Esophagus squamous epithelium (tissue), 5 donors: Measurements from ENCODE around the gene IER2. TPM values are rescaled to one million over a fixed set of nuclear protein-coding genes. Genes with fewer than 3 reads are reported as not detected.

ENCODE experiments used
- DNase-seq: peaks from one replicate; lab custom pipeline; 2025; lab: John Stamatoyannopoulos, UW
- H3K27ac ChIP-seq, 4 donors: fragments of 200-600 bp; sonication (generic); one replicate each; pipeline ENCODE4 v1.5.1; 2016 to 2019; ENCODE audit warnings: mild to moderate bottlenecking in 1 of 4
- H3K27me3 ChIP-seq, 4 donors: fragments of 200-600 bp; sonication (generic); 1 replicate in 3 of 4; 2 replicates in 1 of 4; pipeline versions ENCODE4 v1.5.1 to v1.6.0; 2017 to 2021; ENCODE audit warnings: antibody characterized with exemption in 1 of 4
- H3K36me3 ChIP-seq, 3 donors: fragments of 200-600 bp; sonication (generic); one replicate each; pipeline ENCODE4 v1.5.1; 2016 to 2019
- H3K4me1 ChIP-seq, 3 donors: fragments of 200-600 bp; sonication (generic); one replicate each; pipeline ENCODE4 v1.5.1; 2017 to 2019
- H3K4me3 ChIP-seq, 4 donors: fragments of 200-600 bp; sonication (generic); 1 replicate in 3 of 4; 2 replicates in 1 of 4; pipeline ENCODE4 v1.5.1; 2016 to 2019; ENCODE audit warnings: mild to moderate bottlenecking in 2 of 4, moderate library complexity in 1 of 4
- H3K9me3 ChIP-seq, 3 donors: fragments of 200-600 bp; sonication (generic); one replicate each; pipeline ENCODE4 v1.5.1; 2016 to 2019
- POLR2A ChIP-seq, 4 donors: fragments of 450-650 bp; IDR thresholded peaks; one replicate each; pipeline ENCODE4 v1.6.1; 2017; ENCODE audit warnings: antibody characterized with exemption in 4 of 4, mild to moderate bottlenecking in 4 of 4, moderate library complexity in 3 of 4
- WGBS, 2 donors: methylation state at CpG; one replicate each; pipeline ENCODE4 v1.1.5; 2018; 5-methylcytosine and 5-hydroxymethylcytosine counted together
- intact Hi-C: fragments of 100-400 bp; cut with DNase I; formaldehyde crosslinking; loops from one replicate; pipeline ENCODE4 v1.15.0; 2022
- total RNA-seq, 4 donors: library from RNA; depleted of rRNA; stranded (reverse); fragments of >200 nt; gene quantifications; one replicate each; pipeline ENCODE4 v1.1.0, GENCODE V29; 2016
- TF ChIP-seq, protein P1 (sequence below), 6 experiments: fragments of 450-650 bp in 4 of 6; fragments of 200-600 bp in 2 of 6; sonication (generic) in 2 of 6; IDR thresholded peaks; one replicate each; pipeline ENCODE4 v1.5.1; 2016 to 2019; ENCODE audit warnings: antibody characterized with exemption in 6 of 6, mild to moderate bottlenecking in 4 of 6, moderate library complexity in 4 of 6
- donor health status: DM: yes; HTN: yes; CAD: no.

IER2 gene
- total RNA-seq, 4 donors from 2014 or later, result 46.5 to 118 (median 76.9) TPM

DNA sequence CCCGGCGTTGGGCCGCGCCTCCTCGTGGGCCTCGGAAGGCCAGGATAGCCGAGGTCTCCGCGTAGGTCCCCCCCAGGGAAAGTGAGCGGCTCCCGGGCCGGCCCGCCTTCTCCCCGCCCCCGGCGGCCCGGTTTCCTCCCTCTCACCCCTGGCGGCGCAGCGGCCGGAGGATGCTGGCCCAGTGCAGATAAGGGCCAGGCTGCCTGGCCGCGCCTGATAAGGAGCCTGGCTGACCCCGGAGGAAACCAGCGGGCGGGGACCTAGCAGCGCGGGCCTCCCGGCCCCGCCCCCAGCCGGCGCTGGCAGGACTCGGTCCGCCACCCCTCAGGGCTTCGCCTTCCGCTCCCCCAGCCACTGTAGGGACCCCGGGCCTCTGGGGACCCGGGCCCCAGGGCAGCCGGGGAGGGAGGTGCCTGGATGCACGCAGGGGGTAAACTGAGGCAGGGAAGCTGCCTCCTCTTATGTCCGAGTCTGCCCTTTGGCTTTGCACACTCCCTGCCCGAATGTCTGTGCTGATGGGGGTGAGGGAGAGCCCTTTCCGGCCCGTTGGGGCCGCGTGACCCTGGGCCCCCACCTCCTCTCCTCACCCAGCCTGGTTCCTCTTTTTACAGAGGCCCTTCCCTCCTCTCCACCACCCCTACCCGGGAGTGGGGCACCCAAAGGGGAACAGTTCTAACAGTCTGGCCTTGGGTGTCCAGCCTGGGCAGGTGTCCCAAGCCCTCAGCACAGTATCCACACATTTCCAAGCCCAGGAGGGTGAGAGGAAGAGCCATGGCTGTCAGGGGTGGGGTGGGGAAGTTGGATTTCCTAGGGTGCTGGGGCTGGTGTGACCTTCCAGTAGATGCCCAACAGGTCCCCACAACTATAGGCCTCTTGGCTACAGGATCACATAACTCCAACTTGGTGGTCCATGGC is 47.3 kb upstream of the IER2 start, which contains the start of gene LYL1:
TSS of gene LYL1 (minus strand) at position 193 of the 915 bp plus-strand sequence. CDS start 1,687 bp downstream, outside the sequence.
- DNase-seq, result no peak

GRCh38 chr19:13103581-13104359 is 46.4 kb upstream of the IER2 start:
- TF ChIP-seq, protein P1, sequence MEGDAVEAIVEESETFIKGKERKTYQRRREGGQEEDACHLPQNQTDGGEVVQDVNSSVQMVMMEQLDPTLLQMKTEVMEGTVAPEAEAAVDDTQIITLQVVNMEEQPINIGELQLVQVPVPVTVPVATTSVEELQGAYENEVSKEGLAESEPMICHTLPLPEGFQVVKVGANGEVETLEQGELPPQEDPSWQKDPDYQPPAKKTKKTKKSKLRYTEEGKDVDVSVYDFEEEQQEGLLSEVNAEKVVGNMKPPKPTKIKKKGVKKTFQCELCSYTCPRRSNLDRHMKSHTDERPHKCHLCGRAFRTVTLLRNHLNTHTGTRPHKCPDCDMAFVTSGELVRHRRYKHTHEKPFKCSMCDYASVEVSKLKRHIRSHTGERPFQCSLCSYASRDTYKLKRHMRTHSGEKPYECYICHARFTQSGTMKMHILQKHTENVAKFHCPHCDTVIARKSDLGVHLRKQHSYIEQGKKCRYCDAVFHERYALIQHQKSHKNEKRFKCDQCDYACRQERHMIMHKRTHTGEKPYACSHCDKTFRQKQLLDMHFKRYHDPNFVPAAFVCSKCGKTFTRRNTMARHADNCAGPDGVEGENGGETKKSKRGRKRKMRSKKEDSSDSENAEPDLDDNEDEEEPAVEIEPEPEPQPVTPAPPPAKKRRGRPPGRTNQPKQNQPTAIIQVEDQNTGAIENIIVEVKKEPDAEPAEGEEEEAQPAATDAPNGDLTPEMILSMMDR (IDR thresholded peaks at IDR 0.05), result no peak
- TF ChIP-seq POLR2A (IDR thresholded peaks at IDR 0.05), result no peak
- DNase-seq, result no peak
- Histone ChIP-seq H3K27me3 (no peaks in the 10 kb centered on the region), H3K4me3 (peak overlapping the region; percentile 2 to 65 (median 40)), H3K27ac (peak overlapping the region; percentile 65 to 94 (median 89)), H3K4me1 (peaks cover 16 to 63% (median 28%) of the 10 kb centered on the region in 3 donors), H3K36me3 (peaks cover 0 to 32% (median 0%) of the 10 kb centered on the region in 3 donors), H3K9me3 (no peaks in the 10 kb centered on the region)
- intact Hi-C loops, result no loop called here
- WGBS, 2 donors, result 65 to 75% methylated on average over 9 to 11 of the region's 13 CpGs

More for the DNA sequence above, 47.3 kb upstream of the IER2 start, which contains the start of gene LYL1:
- Histone ChIP-seq H3K36me3 (peaks cover 0 to 27% (median 0%) of the 10 kb centered on the region in 3 donors), H3K27me3 (peaks cover 0 to 2% (median 0%) of the 10 kb centered on the region in 4 donors), H3K9me3 (no peaks in the 10 kb centered on the region), H3K27ac (peak within 1 kb of the TSS; percentile 61 to 94 (median 92)), H3K4me1 (peaks cover 24 to 71% (median 34%) of the 10 kb centered on the region in 3 donors), H3K4me3 (peak within 1 kb of the TSS; percentile 23 to 65 (median 50))
- intact Hi-C loops, result no loop called here
- TF ChIP-seq, protein P1 (IDR thresholded peaks at IDR 0.05), result peak in 1 of 6 experiments; percentile 17
- TF ChIP-seq POLR2A (IDR thresholded peaks at IDR 0.05), result peak in 2 of 4 donors; percentile 18 to 25
- WGBS, 2 donors, result 17 to 20% methylated on average over 1 to 2 of the region's 47 CpGs

GRCh38 chr19:13104360-13104847 is 45.8 kb upstream of the IER2 start:
- TF ChIP-seq, protein P1 (IDR thresholded peaks at IDR 0.05), result peak; percentile 46 to 90 (median 71)
- TF ChIP-seq POLR2A (IDR thresholded peaks at IDR 0.05), result no peak
- intact Hi-C loops, result no loop called here
- peak overlapping the region; percentile 65 to 94 (median 88) for H3K27ac ChIP-seq
- WGBS, 2 donors, result 40 to 60% methylated on average over 1 to 13 of the region's 33 CpGs
- H3K27me3 ChIP-seq, result no peaks in the 10 kb centered on the region
- H3K36me3 ChIP-seq, result peaks cover 0 to 38% (median 5%) of the 10 kb centered on the region in 3 donors
- DNase-seq, result peak; percentile 57
- H3K4me3 ChIP-seq, result peak overlapping the region; percentile 2 to 55 (median 33)
- H3K4me1 ChIP-seq, result peaks cover 11 to 57% (median 26%) of the 10 kb centered on the region in 3 donors
- H3K9me3 ChIP-seq, result no peaks in the 10 kb centered on the region

DNA sequence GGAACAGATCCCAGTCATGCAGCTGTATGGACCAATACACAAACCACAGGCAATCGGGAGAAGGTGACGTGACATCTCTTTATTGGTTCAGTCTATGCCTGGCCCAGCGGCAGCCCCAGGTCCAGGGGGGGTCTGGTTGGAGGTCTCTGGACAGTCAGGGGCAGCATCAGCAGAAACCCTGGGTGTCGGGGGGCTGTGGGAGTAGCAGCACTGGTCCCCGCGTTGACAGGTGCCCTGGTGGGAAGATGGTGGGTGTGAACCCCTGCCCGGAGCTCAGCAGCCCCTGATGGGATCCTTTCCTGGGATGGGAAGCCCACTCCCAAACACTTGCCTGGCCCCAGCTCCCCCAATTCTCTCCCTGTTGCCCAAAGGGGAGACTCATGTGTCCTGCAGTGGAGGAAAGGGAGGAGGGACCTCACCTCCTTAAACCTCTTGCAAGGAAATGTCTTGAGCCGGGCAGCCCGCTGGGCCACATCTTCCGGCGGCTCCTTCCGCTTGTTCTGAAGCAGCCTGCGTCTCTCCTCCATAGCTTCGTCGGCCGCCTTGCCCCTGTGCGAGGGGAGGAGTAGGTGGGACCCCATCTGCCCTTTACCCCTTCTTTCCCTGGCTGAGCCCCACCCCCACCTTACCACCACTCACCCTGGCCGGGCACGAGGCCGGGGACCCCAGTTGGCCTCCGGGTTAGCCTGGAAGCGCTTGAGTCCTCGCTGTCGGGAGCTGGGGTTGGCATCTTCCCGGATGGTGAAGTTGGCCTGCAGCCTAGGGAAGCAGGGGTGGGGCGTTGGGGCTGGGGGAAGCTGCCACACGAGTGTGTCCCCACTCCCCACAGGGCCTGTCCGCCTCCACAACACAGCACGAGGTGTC is 45.1 kb upstream of the IER2 start:
- H3K36me3 ChIP-seq, result peaks cover 0 to 45% (median 6%) of the 10 kb centered on the region in 3 donors
- peaks cover 11 to 50% (median 26%) of the 10 kb centered on the region in 3 donors for H3K4me1 ChIP-seq
- H3K27me3 ChIP-seq, result no peaks in the 10 kb centered on the region
- H3K4me3 ChIP-seq, result peak overlapping the region; percentile 2 to 55 (median 33)
- intact Hi-C loops, result no loop called here
- WGBS, 2 donors, result 57 to 67% methylated on average over 12 to 21 of the region's 29 CpGs
- no peaks in the 10 kb centered on the region for H3K9me3 ChIP-seq
- peak overlapping the region; percentile 39 to 94 (median 75) for H3K27ac ChIP-seq
- TF ChIP-seq POLR2A (IDR thresholded peaks at IDR 0.05), result no peak
- TF ChIP-seq, protein P1 (IDR thresholded peaks at IDR 0.05), result no peak
- DNase-seq, result no peak
